Lower leg skin (tissue), 3 donors: ENCODE results near the gene C9orf43.

Experiments used
- POLR2A ChIP-seq, 2 donors: fragments of 450-650 bp; IDR thresholded peaks; one replicate each; pipeline ENCODE4 v1.6.1; 2016 to 2017; ENCODE audit warnings: antibody characterized with exemption in 2 of 2, mild to moderate bottlenecking in 1 of 2, moderate library complexity in 1 of 2
- TF ChIP-seq, protein P1 (sequence below), 3 donors: fragments of 450-650 bp; IDR thresholded peaks; one replicate each; pipeline ENCODE4 v1.5.1; 2016; ENCODE audit warnings: antibody characterized with exemption in 3 of 3, mild to moderate bottlenecking in 3 of 3, moderate library complexity in 2 of 3

DNA sequence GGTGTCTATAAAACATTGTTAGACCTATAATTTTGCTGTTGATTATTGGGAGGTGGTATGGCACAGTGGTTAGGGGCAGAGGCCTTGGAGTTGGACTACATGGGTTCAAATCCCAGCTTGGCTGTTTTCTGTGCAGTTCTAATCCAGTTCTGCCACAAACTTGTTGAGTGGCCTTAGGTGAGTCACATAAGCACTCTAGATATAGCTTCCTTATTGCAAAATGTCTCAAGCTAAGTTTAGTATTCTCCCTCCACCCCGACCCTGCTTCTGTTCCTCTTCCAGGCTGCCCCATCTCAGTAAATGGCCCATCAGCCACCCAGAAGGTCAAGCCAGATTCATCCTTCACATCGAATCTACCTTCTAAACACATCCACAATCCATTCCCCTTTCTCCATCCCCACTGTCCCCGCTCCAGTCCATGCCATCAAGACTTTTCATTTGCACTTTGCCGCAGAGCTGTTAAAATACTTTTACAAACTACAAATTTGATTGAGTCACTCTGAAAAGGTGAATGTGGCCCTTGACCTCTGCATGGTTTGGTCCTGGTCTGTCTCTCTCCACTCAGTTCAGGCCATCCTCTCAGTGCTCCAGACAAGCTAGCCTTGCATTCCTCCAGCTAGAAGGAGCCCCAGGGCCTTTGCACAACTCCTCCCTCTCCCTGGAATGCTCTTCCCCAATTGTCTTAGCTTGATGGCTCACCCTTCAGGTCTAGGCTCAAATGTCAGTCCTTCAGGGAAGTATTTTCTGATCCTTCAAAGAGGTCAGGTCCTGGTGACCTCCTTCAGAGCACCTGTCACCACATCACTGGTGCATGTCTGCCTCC, 23.8 kb upstream of the C9orf43 start:
- TF ChIP-seq POLR2A (IDR thresholded peaks at IDR 0.05), result no peak
- TF ChIP-seq, protein P1, sequence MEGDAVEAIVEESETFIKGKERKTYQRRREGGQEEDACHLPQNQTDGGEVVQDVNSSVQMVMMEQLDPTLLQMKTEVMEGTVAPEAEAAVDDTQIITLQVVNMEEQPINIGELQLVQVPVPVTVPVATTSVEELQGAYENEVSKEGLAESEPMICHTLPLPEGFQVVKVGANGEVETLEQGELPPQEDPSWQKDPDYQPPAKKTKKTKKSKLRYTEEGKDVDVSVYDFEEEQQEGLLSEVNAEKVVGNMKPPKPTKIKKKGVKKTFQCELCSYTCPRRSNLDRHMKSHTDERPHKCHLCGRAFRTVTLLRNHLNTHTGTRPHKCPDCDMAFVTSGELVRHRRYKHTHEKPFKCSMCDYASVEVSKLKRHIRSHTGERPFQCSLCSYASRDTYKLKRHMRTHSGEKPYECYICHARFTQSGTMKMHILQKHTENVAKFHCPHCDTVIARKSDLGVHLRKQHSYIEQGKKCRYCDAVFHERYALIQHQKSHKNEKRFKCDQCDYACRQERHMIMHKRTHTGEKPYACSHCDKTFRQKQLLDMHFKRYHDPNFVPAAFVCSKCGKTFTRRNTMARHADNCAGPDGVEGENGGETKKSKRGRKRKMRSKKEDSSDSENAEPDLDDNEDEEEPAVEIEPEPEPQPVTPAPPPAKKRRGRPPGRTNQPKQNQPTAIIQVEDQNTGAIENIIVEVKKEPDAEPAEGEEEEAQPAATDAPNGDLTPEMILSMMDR (IDR thresholded peaks at IDR 0.05), result no peak
